Kidney epithelial cell (primary cell): ENCODE measurements around the gene UNKL. TPM values are rescaled to one million over a fixed set of nuclear protein-coding genes. Genes with fewer than 3 reads are reported as not detected.

ENCODE experiments used
- DNase-seq: peaks from one replicate; pipeline ENCODE4 v3.0.0-alpha.2; 2010; ENCODE audit warnings: low read depth
- H3K27me3 ChIP-seq: 2 replicates; pipeline ENCODE4 v1.6.0; 2011; ENCODE audit warnings: low read length; ENCODE audit not compliant: control insufficient read depth, insufficient read depth
- H3K36me3 ChIP-seq: 2 replicates; pipeline ENCODE4 v1.5.1; 2011; ENCODE audit warnings: low read length; ENCODE audit not compliant: control insufficient read depth, insufficient read depth
- H3K4me3 ChIP-seq: 2 replicates; pipeline ENCODE4 v1.5.1; 2011; ENCODE audit warnings: low read depth, mild to moderate bottlenecking, control low read depth, low read length
- total RNA-seq: library from RNA; depleted of rRNA; stranded (reverse); fragments of >200 nt; gene quantifications from 2 replicates; pipeline ENCODE4 v1.2.3, GENCODE V29; 2015
- TF ChIP-seq, protein P1 (sequence below): IDR thresholded peaks from 2 replicates; pipeline ENCODE4 v1.5.1; 2011; ENCODE audit warnings: mild to moderate bottlenecking, moderate library complexity, low read length, control low read depth, inconsistent platforms; ENCODE audit not compliant: insufficient read depth, poor library complexity, severe bottlenecking

UNKL gene
- total RNA-seq, 1 donor from 2014 or later = 19.3 TPM

DNA sequence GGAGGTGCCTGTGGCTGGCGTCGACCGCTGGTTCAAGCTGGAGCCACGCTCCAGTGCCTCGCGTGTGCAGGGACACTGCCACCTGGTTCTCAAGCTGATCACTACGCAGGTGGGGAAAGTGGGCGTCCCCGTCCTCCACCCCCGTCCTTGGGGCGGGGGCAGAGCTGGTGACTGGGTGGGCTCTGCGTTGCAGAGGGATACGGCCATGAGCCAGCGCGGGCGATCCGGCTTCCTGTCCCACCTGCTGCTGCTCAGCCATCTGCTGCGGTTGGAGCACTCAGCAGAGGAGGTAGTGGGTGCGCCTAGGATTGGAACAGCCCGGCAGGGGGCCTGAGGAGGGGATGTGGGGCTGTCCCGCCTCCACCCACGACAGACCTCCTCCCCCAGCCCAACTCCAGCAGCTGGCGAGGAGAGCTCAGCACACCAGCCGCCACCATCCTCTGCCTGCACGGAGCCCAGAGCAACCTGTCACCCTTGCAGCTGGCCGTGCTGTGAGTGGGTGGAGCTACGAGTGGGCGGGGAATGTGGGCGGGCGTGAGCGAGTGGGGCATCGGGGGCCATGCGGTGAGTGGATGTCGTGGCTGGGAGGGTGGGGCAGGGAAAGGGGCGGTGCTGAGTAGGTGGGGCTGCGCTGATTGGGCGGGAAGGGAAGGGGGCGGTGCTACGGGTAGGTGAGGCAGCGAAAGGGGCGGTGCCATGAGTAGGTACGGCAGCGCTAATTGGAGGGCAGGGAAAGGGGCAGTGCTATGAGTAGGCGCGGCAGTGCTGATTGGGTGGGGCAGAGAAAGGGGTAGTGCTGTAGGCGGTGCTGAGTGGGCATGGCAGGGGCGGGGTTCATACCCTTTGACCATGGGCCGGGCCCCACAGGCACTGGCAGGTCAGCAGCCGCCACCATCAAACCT lies 71.7 kb downstream of the UNKL start:
- DNase-seq = peak; percentile 76

GRCh38 chr16:1341495-1342420 lies 72.7 kb downstream of the UNKL start:
- H3K36me3 ChIP-seq = no peaks in the 10 kb centered on the region
- H3K27me3 ChIP-seq = peaks cover 29% of the 10 kb centered on the region
- DNase-seq = no peak
- no peak overlapping the region for H3K4me3 ChIP-seq
- TF ChIP-seq, protein P1, sequence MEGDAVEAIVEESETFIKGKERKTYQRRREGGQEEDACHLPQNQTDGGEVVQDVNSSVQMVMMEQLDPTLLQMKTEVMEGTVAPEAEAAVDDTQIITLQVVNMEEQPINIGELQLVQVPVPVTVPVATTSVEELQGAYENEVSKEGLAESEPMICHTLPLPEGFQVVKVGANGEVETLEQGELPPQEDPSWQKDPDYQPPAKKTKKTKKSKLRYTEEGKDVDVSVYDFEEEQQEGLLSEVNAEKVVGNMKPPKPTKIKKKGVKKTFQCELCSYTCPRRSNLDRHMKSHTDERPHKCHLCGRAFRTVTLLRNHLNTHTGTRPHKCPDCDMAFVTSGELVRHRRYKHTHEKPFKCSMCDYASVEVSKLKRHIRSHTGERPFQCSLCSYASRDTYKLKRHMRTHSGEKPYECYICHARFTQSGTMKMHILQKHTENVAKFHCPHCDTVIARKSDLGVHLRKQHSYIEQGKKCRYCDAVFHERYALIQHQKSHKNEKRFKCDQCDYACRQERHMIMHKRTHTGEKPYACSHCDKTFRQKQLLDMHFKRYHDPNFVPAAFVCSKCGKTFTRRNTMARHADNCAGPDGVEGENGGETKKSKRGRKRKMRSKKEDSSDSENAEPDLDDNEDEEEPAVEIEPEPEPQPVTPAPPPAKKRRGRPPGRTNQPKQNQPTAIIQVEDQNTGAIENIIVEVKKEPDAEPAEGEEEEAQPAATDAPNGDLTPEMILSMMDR = no peak

More for the DNA sequence above, 71.7 kb downstream of the UNKL start:
- Histone ChIP-seq H3K27me3 (peaks cover 21% of the 10 kb centered on the region), H3K4me3 (peak overlapping the region; percentile 34), H3K36me3 (no peaks in the 10 kb centered on the region)
- TF ChIP-seq, protein P1 = no peak

GRCh38 chr16:1340730-1341494 lies 73.6 kb downstream of the UNKL start:
- Histone ChIP-seq H3K27me3 (peaks cover 37% of the 10 kb centered on the region), H3K36me3 (no peaks in the 10 kb centered on the region), H3K4me3 (no peak overlapping the region)
- no peak for DNase-seq
- TF ChIP-seq, protein P1 = no peak

DNA sequence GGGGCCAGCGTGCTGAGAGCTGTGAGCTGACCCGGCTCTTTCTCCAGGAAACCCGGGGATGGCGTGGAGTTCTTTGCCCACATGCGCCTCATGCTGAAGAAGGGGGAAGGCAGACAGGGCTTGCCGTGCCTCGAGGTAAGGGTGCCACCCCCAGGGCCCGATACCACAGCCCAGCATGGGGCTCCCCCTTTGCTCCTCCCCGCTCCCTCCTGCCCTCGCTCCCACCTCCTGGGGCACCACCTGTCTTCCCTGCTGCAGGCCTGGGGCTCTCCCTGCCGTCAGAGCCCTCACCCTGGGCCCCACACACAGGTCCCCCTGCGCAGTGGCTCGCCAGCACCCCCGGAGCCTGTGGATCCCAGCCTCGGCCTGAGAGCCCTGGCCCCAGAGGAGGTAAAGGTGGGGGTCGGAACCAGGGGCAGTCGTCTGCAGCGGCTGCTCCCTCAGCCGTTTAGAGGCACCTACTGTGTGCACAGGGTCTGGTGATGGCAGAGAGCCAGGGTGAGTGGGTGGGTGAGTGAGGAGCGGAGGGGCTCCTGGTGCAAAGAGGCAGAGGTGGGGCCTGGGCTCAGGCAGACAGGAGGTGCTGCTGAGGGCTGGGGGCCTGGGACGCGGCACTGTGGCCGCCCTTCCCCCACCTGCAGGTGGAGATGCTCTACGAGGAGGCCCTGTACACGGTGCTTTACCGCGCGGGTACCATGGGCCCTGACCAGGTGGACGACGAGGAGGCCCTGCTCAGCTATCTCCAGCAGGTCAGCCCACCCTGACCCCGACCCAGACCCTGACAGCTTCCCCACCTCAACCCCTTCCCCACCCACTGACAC lies 75.4 kb downstream of the UNKL start:
- TF ChIP-seq, protein P1 = no peak
- Histone ChIP-seq H3K27me3 (peaks cover 54% of the 10 kb centered on the region), H3K36me3 (no peaks in the 10 kb centered on the region), H3K4me3 (no peak overlapping the region)
- DNase-seq = no peak
